ENCODE results near the gene MAN1A2. TPM values are rescaled to one million over a fixed set of nuclear protein-coding genes. Genes with fewer than 3 reads are reported as not detected.

Gene MAN1A2
- polyA plus RNA-seq, 1 donor from 2014 or later = 25.0 TPM

- Histone ChIP-seq H3K9ac (ENCODE audit: low read length) (no peak overlapping the region), H2AFZ (ENCODE audit: low read depth, low read length) (no peak overlapping the region), H3K4me3 (ENCODE audit: low read length) (no peak overlapping the region), H4K20me1 (ENCODE audit: insufficient read depth) (no peaks in the 10 kb centered on the region), H3K9me2 (ENCODE audit: insufficient read depth, low read length) (no peaks in the 10 kb centered on the region), H3K79me2 (replicated peaks; ENCODE audit: insufficient read depth, low read length) (no peaks in the 10 kb centered on the region), H3F3A (ENCODE audit: insufficient read depth, low read length, poor library complexity, severe bottlenecking) (no peaks in the 10 kb centered on the region), H3K27ac (ENCODE audit: low read length) (no peak overlapping the region), H3K4me2 (ENCODE audit: low read length) (no peak overlapping the region), H3K9me3 (ENCODE audit: low read length) (no peaks in the 10 kb centered on the region), H3K27me3 (ENCODE audit: insufficient read depth, low read depth, low read length) (no peaks in the 10 kb centered on the region), H3K36me3 (ENCODE audit: insufficient read depth, low read length) (no peaks in the 10 kb centered on the region)
- TF ChIP-seq EP300 (conservative IDR thresholded peaks at IDR 0.05; ENCODE audit: poor library complexity, severe bottlenecking) = no peak
- no peak for TF ChIP-seq POLR2AphosphoS5 (IDR thresholded peaks at IDR 0.05)
- TF ChIP-seq MXI1 (conservative IDR thresholded peaks at IDR 0.05; ENCODE audit: poor library complexity, severe bottlenecking) = no peak
- TF ChIP-seq, protein P1, sequence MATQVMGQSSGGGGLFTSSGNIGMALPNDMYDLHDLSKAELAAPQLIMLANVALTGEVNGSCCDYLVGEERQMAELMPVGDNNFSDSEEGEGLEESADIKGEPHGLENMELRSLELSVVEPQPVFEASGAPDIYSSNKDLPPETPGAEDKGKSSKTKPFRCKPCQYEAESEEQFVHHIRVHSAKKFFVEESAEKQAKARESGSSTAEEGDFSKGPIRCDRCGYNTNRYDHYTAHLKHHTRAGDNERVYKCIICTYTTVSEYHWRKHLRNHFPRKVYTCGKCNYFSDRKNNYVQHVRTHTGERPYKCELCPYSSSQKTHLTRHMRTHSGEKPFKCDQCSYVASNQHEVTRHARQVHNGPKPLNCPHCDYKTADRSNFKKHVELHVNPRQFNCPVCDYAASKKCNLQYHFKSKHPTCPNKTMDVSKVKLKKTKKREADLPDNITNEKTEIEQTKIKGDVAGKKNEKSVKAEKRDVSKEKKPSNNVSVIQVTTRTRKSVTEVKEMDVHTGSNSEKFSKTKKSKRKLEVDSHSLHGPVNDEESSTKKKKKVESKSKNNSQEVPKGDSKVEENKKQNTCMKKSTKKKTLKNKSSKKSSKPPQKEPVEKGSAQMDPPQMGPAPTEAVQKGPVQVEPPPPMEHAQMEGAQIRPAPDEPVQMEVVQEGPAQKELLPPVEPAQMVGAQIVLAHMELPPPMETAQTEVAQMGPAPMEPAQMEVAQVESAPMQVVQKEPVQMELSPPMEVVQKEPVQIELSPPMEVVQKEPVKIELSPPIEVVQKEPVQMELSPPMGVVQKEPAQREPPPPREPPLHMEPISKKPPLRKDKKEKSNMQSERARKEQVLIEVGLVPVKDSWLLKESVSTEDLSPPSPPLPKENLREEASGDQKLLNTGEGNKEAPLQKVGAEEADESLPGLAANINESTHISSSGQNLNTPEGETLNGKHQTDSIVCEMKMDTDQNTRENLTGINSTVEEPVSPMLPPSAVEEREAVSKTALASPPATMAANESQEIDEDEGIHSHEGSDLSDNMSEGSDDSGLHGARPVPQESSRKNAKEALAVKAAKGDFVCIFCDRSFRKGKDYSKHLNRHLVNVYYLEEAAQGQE (IDR thresholded peaks at IDR 0.05; ENCODE audit: borderline replicate concordance) = no peak
- TF ChIP-seq TAF1 (IDR thresholded peaks at IDR 0.05; ENCODE audit: low read depth) = no peak
- TF ChIP-seq, protein P2, sequence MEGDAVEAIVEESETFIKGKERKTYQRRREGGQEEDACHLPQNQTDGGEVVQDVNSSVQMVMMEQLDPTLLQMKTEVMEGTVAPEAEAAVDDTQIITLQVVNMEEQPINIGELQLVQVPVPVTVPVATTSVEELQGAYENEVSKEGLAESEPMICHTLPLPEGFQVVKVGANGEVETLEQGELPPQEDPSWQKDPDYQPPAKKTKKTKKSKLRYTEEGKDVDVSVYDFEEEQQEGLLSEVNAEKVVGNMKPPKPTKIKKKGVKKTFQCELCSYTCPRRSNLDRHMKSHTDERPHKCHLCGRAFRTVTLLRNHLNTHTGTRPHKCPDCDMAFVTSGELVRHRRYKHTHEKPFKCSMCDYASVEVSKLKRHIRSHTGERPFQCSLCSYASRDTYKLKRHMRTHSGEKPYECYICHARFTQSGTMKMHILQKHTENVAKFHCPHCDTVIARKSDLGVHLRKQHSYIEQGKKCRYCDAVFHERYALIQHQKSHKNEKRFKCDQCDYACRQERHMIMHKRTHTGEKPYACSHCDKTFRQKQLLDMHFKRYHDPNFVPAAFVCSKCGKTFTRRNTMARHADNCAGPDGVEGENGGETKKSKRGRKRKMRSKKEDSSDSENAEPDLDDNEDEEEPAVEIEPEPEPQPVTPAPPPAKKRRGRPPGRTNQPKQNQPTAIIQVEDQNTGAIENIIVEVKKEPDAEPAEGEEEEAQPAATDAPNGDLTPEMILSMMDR (IDR thresholded peaks at IDR 0.05; ENCODE audit: poor library complexity, severe bottlenecking) = no peak
- no peak for TF ChIP-seq RAD21 (conservative IDR thresholded peaks at IDR 0.05)
- no peak for TF ChIP-seq EZH2 (IDR thresholded peaks at IDR 0.05; ENCODE audit: borderline replicate concordance, insufficient read depth, low read length, poor library complexity, severe bottlenecking)
- TF ChIP-seq SMC3 (conservative IDR thresholded peaks at IDR 0.05; ENCODE audit: poor library complexity) = no peak
Observed at GRCh38 chr1:117414943-117415342, 47.7 kb downstream of the MAN1A2 start.

GRCh38 chr1:117416004-117416403 lies 48.8 kb downstream of the MAN1A2 start:
- Histone ChIP-seq H3K9ac (ENCODE audit: low read length) (no peak overlapping the region), H3F3A (ENCODE audit: insufficient read depth, low read length, poor library complexity, severe bottlenecking) (no peaks in the 10 kb centered on the region), H2AFZ (ENCODE audit: low read depth, low read length) (no peak overlapping the region), H3K79me2 (replicated peaks; ENCODE audit: insufficient read depth, low read length) (no peaks in the 10 kb centered on the region), H4K20me1 (ENCODE audit: insufficient read depth) (no peaks in the 10 kb centered on the region), H3K4me2 (ENCODE audit: low read length) (no peak overlapping the region), H3K27ac (ENCODE audit: low read length) (no peak overlapping the region), H3K36me3 (ENCODE audit: insufficient read depth, low read length) (no peaks in the 10 kb centered on the region), H3K27me3 (ENCODE audit: insufficient read depth, low read depth, low read length) (no peaks in the 10 kb centered on the region), H3K9me3 (ENCODE audit: low read length) (no peaks in the 10 kb centered on the region), H3K9me2 (ENCODE audit: insufficient read depth, low read length) (no peaks in the 10 kb centered on the region), H3K4me3 (ENCODE audit: low read length) (no peak overlapping the region)
- TF ChIP-seq, protein P2 (IDR thresholded peaks at IDR 0.05; ENCODE audit: poor library complexity, severe bottlenecking) = no peak
- TF ChIP-seq MXI1 (conservative IDR thresholded peaks at IDR 0.05; ENCODE audit: poor library complexity, severe bottlenecking) (no peak), POLR2AphosphoS5 (IDR thresholded peaks at IDR 0.05) (no peak), TAF1 (IDR thresholded peaks at IDR 0.05; ENCODE audit: low read depth) (no peak), SMC3 (conservative IDR thresholded peaks at IDR 0.05; ENCODE audit: poor library complexity) (no peak), EP300 (conservative IDR thresholded peaks at IDR 0.05; ENCODE audit: poor library complexity, severe bottlenecking) (no peak), RAD21 (conservative IDR thresholded peaks at IDR 0.05) (no peak), EZH2 (IDR thresholded peaks at IDR 0.05; ENCODE audit: borderline replicate concordance, insufficient read depth, low read length, poor library complexity, severe bottlenecking) (no peak)
- TF ChIP-seq, protein P1 (IDR thresholded peaks at IDR 0.05; ENCODE audit: borderline replicate concordance) = no peak
